ENCODE measurements around the gene CEP85.

CEP85 gene

DNA sequence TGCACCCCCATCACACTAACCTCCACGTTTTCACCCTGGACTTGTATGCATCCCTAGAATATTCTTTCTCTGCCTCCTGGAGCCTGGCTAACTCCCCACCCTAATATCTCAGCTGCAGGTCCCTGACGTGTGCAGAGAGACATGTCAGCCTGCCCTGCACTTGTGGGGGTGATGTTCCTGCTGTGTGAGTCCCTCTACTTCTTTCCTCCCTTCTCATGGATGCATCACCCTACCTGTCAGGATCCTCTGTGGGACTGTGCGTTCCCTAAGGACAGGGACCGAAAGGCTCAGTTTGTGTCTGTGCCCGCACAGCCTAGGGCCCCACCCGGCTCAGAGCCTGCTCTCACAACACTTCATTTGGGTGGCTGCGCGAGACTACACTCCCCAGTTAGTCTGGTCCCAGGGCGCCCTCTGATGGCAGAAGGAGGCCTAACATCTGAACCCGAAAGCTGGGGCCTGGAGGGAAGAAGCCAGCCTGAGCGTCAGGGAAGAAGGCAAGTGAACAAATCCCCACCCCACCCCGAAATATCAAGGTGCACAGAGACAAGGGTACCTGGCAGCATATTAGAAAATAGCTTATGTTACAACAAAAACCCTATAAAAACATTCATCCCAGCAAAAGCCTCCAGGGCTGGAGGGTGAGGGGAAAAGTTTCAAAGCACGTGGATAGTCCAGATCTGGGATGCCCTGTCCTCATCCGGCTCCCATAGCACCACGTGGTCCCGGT, 87.5 kb downstream of the CEP85 start:
- Histone ChIP-seq H3K27me3 (ENCODE audit: control insufficient read depth, insufficient read depth, low read length) (no peaks in the 10 kb centered on the region), H3K9me3 (ENCODE audit: control insufficient read depth, insufficient read depth, low read length) (no peaks in the 10 kb centered on the region), H3K4me1 (ENCODE audit: control insufficient read depth, insufficient read depth, low read length) (peaks cover 13% of the 10 kb centered on the region), H3K4me3 (ENCODE audit: low read depth, low read length) (no peak overlapping the region), H3K36me3 (ENCODE audit: control insufficient read depth, insufficient read depth, low read length) (peaks cover 40% of the 10 kb centered on the region), H3K9ac (ENCODE audit: low read depth, low read length) (no peak overlapping the region), H3K27ac (ENCODE audit: low read depth, low read length) (no peak overlapping the region)

DNA sequence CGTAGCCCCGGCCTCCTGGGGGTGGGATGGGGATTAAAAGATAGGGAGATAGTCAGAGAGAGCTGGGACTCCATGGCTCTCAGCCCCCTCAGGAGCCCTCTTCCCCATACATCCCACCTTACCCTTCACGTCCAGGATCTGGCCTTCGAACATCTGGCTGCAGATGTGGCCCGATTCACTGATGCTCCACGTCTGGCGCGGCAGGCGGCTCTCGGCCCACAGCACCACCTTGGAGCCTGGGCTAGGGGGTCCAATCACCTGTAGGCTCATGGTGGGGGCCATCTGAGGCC, 88.0 kb downstream of the CEP85 start:
- no peak overlapping the region for H3K4me3 ChIP-seq (ENCODE audit: low read depth, low read length)
- H3K4me1 ChIP-seq (ENCODE audit: control insufficient read depth, insufficient read depth, low read length) = peaks cover 13% of the 10 kb centered on the region
- no peak overlapping the region for H3K9ac ChIP-seq (ENCODE audit: low read depth, low read length)
- no peak overlapping the region for H3K27ac ChIP-seq (ENCODE audit: low read depth, low read length)
- H3K27me3 ChIP-seq (ENCODE audit: control insufficient read depth, insufficient read depth, low read length) = no peaks in the 10 kb centered on the region
- H3K9me3 ChIP-seq (ENCODE audit: control insufficient read depth, insufficient read depth, low read length) = no peaks in the 10 kb centered on the region
- peaks cover 44% of the 10 kb centered on the region for H3K36me3 ChIP-seq (ENCODE audit: control insufficient read depth, insufficient read depth, low read length)

DNA sequence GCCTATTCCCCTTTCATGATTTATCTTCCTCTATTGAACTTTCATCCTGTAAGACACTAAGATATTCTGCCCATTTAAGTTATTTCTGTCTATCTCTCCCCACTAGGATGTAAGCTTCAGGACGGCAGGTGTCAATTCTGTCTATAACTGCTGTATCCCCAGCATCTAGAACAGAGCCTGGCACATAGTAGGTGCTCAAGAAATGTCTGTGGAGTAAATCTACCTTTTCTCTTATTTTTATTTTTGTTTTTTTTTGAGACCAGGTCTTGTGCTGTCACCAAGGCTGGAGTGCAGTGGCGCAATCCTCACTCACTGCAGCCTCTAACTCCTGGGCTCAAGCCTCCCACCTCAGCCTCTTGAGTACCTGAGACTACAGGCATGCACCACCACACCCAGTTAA, 89.4 kb downstream of the CEP85 start:
- Histone ChIP-seq H3K27ac (ENCODE audit: low read depth, low read length) (no peak overlapping the region), H3K36me3 (ENCODE audit: control insufficient read depth, insufficient read depth, low read length) (peaks cover 49% of the 10 kb centered on the region), H3K4me3 (ENCODE audit: low read depth, low read length) (no peak overlapping the region), H3K27me3 (ENCODE audit: control insufficient read depth, insufficient read depth, low read length) (no peaks in the 10 kb centered on the region), H3K4me1 (ENCODE audit: control insufficient read depth, insufficient read depth, low read length) (0 out of 2 replicates have a peak, but pooled peaks cover 2% of the 10 kb centered on the region), H3K9ac (ENCODE audit: low read depth, low read length) (no peak overlapping the region), H3K9me3 (ENCODE audit: control insufficient read depth, insufficient read depth, low read length) (no peaks in the 10 kb centered on the region)

DNA sequence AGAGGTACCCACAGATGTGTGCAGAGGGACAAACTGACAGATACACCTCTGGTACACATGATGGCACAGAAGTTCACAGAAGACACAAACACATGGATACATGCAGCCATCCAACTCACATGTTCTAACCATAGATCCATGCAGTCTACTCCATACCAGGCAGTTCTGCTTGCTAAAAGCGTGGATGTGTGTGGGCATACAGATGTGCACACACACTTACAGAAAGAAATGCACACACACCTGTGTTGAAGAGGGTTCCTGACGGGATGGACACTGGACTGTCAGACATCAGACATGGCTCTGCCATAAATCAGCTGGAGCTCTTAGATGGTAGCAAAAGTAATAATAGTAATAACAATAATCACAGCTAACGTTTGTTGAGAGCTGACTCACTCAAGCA, 90.5 kb downstream of the CEP85 start:
- no peak overlapping the region for H3K4me3 ChIP-seq (ENCODE audit: low read depth, low read length)

DNA sequence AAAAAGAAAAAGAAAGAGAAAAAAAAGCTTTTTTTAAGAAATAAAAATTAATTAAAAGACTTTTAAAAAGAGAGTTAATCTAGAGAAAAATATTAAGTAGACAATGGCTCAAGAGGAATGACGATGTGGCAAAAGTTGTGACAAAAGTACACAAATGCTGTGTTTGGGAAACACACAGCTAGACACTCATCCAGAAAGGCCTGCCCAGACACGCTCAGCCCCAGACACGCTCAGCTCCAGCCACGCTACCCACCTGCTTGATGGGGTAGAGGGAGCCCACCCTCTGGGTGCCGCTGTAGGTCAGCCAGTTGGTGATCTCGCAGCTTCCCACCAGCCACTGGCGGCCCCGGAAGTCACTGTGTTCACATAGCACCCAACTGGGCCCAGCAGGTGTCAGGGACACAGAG, 94.0 kb downstream of the CEP85 start:
- no peaks in the 10 kb centered on the region for H3K4me1 ChIP-seq (ENCODE audit: control insufficient read depth, insufficient read depth, low read length)
- H3K27me3 ChIP-seq (ENCODE audit: control insufficient read depth, insufficient read depth, low read length) = no peaks in the 10 kb centered on the region
- no peak overlapping the region for H3K4me3 ChIP-seq (ENCODE audit: low read depth, low read length)
- no peaks in the 10 kb centered on the region for H3K9me3 ChIP-seq (ENCODE audit: control insufficient read depth, insufficient read depth, low read length)
- H3K27ac ChIP-seq (ENCODE audit: low read depth, low read length) = no peak overlapping the region
- peaks cover 54% of the 10 kb centered on the region for H3K36me3 ChIP-seq (ENCODE audit: control insufficient read depth, insufficient read depth, low read length)
- no peak overlapping the region for H3K9ac ChIP-seq (ENCODE audit: low read depth, low read length)

More for the DNA sequence above, 90.5 kb downstream of the CEP85 start:
- Histone ChIP-seq H3K36me3 (ENCODE audit: control insufficient read depth, insufficient read depth, low read length) (peaks cover 50% of the 10 kb centered on the region), H3K27me3 (ENCODE audit: control insufficient read depth, insufficient read depth, low read length) (no peaks in the 10 kb centered on the region), H3K9ac (ENCODE audit: low read depth, low read length) (no peak overlapping the region), H3K9me3 (ENCODE audit: control insufficient read depth, insufficient read depth, low read length) (no peaks in the 10 kb centered on the region), H3K27ac (ENCODE audit: low read depth, low read length) (no peak overlapping the region), H3K4me1 (ENCODE audit: control insufficient read depth, insufficient read depth, low read length) (no peaks in the 10 kb centered on the region)

Data from HUES48 (cell line).